Large intestine (tissue), 3 donors: Measurements from ENCODE around the gene ABCC12. TPM values are rescaled to one million over a fixed set of nuclear protein-coding genes. Genes with fewer than 3 reads are reported as not detected.
"Not testable (repeated sequence)": the region's sequence is repeated elsewhere in the genome, so short reads cannot be mapped to it uniquely, and the experiment has no call there.

Experiments used
- DNase-seq, 2 donors: peaks; one replicate each; pipeline versions ENCODE4 v3.0.0 to v3.0.0-alpha.2; 2013
- H3K27ac ChIP-seq: one replicate; pipeline ENCODE4 v1.5.1; 2013; ENCODE audit warnings: low read length
- H3K27me3 ChIP-seq: 2 replicates; pipeline ENCODE4 v1.6.1; 2013; ENCODE audit warnings: low read length; ENCODE audit not compliant: control insufficient read depth, insufficient read depth
- H3K36me3 ChIP-seq: 2 replicates; pipeline ENCODE4 v1.6.1; 2013; ENCODE audit warnings: low read length; ENCODE audit not compliant: control insufficient read depth, insufficient read depth
- H3K4me1 ChIP-seq: one replicate; pipeline ENCODE4 v1.6.1; 2013; ENCODE audit warnings: low read length; ENCODE audit not compliant: control insufficient read depth, insufficient read depth
- H3K4me3 ChIP-seq: one replicate; pipeline ENCODE4 v1.5.1; 2013; ENCODE audit warnings: low read length
- H3K9me3 ChIP-seq: one replicate; pipeline ENCODE4 v1.6.1; 2013; ENCODE audit warnings: mild to moderate bottlenecking, low read depth, low read length, moderate library complexity; ENCODE audit not compliant: control insufficient read depth
- WGBS: methylation state at CpG from one replicate; pipeline ENCODE4 v1.1.5; 2013; ENCODE audit warnings: low lambda C conversion rate; ENCODE audit not compliant: insufficient coverage; 5-methylcytosine and 5-hydroxymethylcytosine counted together
- polyA plus RNA-seq: library from polyadenylated mRNA; unstranded; fragments of 120-200 nt; gene quantifications from one replicate; pipeline ENCODE4 v1.2.1, GENCODE V29; 2013

ABCC12 gene
- polyA plus RNA-seq, 1 donor, result not detected

- Histone ChIP-seq H3K36me3 (no peaks in the 10 kb centered on the region), H3K4me3 (no peak overlapping the region), H3K4me1 (no peaks in the 10 kb centered on the region), H3K27ac (no peak overlapping the region), H3K27me3 (no peaks in the 10 kb centered on the region), H3K9me3 (no peaks in the 10 kb centered on the region)
- no CpG with 5 or more reads among the region's 6 CpGs for WGBS
- no peak for DNase-seq
These were observed 28.9 kb upstream of the ABCC12 start for GRCh38 chr16:48184681-48185080.

GRCh38 chr16:48182979-48183537 lies 27.3 kb upstream of the ABCC12 start:
- no peak for DNase-seq

GRCh38 chr16:48181746-48182520 lies 26.1 kb upstream of the ABCC12 start:
- H3K4me1 ChIP-seq, H3K4me3 ChIP-seq, H3K27me3 ChIP-seq, DNase-seq, H3K27ac ChIP-seq, H3K9me3 ChIP-seq, H3K36me3 ChIP-seq: not testable (repeated sequence)
- no CpG with 5 or more reads among the region's 14 CpGs for WGBS

More at GRCh38 chr16:48182979-48183537, 27.3 kb upstream of the ABCC12 start:
- Histone ChIP-seq H3K9me3 (no peaks in the 10 kb centered on the region), H3K4me3 (no peak overlapping the region), H3K27ac (no peak overlapping the region), H3K27me3 (no peaks in the 10 kb centered on the region), H3K36me3 (no peaks in the 10 kb centered on the region), H3K4me1 (no peaks in the 10 kb centered on the region)
- no CpG with 5 or more reads among the region's 8 CpGs for WGBS

- no peak overlapping the region for H3K27ac ChIP-seq
- no peaks in the 10 kb centered on the region for H3K27me3 ChIP-seq
- no CpG with 5 or more reads among the region's 9 CpGs for WGBS
- DNase-seq, result no peak
- H3K36me3 ChIP-seq, result no peaks in the 10 kb centered on the region
- no peak overlapping the region for H3K4me3 ChIP-seq
- H3K9me3 ChIP-seq, result no peaks in the 10 kb centered on the region
- no peaks in the 10 kb centered on the region for H3K4me1 ChIP-seq
These were observed 25.2 kb upstream of the ABCC12 start for GRCh38 chr16:48180868-48181480.

GRCh38 chr16:48176635-48177408 lies 21.0 kb upstream of the ABCC12 start:
- WGBS, result 100% methylated on average over 2 of the region's 20 CpGs
- no peak overlapping the region for H3K4me3 ChIP-seq
- no peaks in the 10 kb centered on the region for H3K27me3 ChIP-seq
- no peak for DNase-seq
- no peaks in the 10 kb centered on the region for H3K9me3 ChIP-seq
- no peak overlapping the region for H3K27ac ChIP-seq
- no peaks in the 10 kb centered on the region for H3K36me3 ChIP-seq
- no peaks in the 10 kb centered on the region for H3K4me1 ChIP-seq

GRCh38 chr16:48173889-48174288 lies 18.1 kb upstream of the ABCC12 start:
- no CpG with 5 or more reads among the region's 1 CpG for WGBS
- no peak for DNase-seq
- H3K4me1 ChIP-seq, result no peaks in the 10 kb centered on the region

DNA sequence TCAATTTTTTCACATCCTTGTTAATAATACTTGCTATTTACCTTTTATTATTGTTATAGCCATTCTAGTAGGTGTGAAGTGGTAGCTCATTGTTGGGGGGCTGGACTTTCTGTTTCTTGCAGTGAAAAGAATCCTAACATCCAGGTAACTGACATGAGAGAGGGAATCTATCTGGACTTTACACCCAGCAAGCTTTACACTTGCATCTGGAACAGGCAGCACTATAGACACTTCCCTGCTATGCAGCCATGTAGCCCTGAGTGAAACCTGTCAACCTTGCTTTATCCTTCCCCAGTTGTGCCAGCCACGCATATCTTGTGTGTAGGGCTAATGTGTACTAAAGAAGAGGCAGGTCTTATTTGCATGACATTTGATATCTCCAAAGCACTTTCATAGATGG lies 16.9 kb upstream of the ABCC12 start:
- WGBS, result no CpG with 5 or more reads among the region's 1 CpG
- Histone ChIP-seq H3K27ac (no peak overlapping the region), H3K27me3 (no peaks in the 10 kb centered on the region), H3K36me3 (no peaks in the 10 kb centered on the region), H3K4me3 (no peak overlapping the region), H3K9me3 (no peaks in the 10 kb centered on the region), H3K4me1 (no peaks in the 10 kb centered on the region)
- DNase-seq, result no peak

More at GRCh38 chr16:48173889-48174288, 18.1 kb upstream of the ABCC12 start:
- H3K36me3 ChIP-seq, result no peaks in the 10 kb centered on the region
- H3K27ac ChIP-seq, result no peak overlapping the region
- H3K9me3 ChIP-seq, result no peaks in the 10 kb centered on the region
- no peak overlapping the region for H3K4me3 ChIP-seq
- no peaks in the 10 kb centered on the region for H3K27me3 ChIP-seq

GRCh38 chr16:48169896-48170295 lies 14.1 kb upstream of the ABCC12 start:
- no peaks in the 10 kb centered on the region for H3K9me3 ChIP-seq
- no peak for DNase-seq
- no CpG with 5 or more reads among the region's 8 CpGs for whole genome bisulfite sequencing

DNA sequence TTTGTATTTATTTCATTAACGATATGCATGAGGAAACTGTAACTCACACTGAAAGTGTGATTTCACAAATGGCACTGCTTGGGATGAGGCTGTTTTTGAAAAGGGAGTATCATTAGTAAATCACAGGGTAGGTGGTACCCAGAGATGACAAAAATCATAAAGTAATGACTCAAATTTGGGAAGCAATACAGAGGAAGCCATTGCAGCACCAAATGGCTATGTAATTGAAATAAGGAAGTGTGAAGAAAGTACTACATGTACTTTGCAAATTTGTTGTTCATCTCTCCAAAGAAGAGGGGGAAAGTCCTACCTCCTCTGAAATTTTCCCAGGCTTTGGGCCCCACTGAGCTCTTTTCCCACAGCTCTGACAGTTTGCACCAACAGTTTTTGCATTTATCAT lies 12.3 kb upstream of the ABCC12 start:
- no peak for DNase-seq
- H3K36me3 ChIP-seq, result no peaks in the 10 kb centered on the region
- H3K27ac ChIP-seq, result no peak overlapping the region
- H3K27me3 ChIP-seq, result no peaks in the 10 kb centered on the region
- H3K4me1 ChIP-seq, result no peaks in the 10 kb centered on the region
- H3K4me3 ChIP-seq, result no peak overlapping the region
- H3K9me3 ChIP-seq, result no peaks in the 10 kb centered on the region
- 83% methylated on average over 1 of the region's 1 CpG for WGBS

More at GRCh38 chr16:48169896-48170295, 14.1 kb upstream of the ABCC12 start:
- H3K36me3 ChIP-seq, result no peaks in the 10 kb centered on the region
- no peak overlapping the region for H3K4me3 ChIP-seq
- no peak overlapping the region for H3K27ac ChIP-seq
- H3K4me1 ChIP-seq, result no peaks in the 10 kb centered on the region
- no peaks in the 10 kb centered on the region for H3K27me3 ChIP-seq

DNA sequence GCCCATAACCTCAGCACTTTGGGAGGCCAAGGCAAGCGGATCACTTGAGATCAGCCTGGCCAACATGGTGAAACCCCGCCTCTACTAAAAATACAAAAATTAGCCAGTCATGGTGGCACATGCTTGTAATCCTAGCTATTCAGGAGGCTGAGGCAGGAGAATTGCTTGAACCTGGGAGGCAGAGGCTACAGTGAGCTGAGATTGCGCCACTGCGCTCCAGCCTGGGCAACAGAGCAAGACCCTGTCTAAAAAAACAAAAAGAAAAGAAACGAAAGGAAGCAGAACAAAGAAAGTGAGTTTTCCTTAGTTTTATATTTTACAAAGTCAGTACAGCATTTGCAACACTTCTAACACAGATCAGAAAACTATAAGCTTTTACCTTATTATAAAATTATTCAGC lies 10.8 kb upstream of the ABCC12 start:
- not testable (repeated sequence) for H3K27ac ChIP-seq, DNase-seq, H3K9me3 ChIP-seq, H3K4me1 ChIP-seq, H3K4me3 ChIP-seq, H3K27me3 ChIP-seq, H3K36me3 ChIP-seq
- 83% methylated on average over 1 of the region's 5 CpGs for WGBS
